Gastrocnemius medialis (tissue), 4 donors: ENCODE results near the gene KIF26B. TPM values are rescaled to one million over a fixed set of nuclear protein-coding genes. Genes with fewer than 3 reads are reported as not detected.

Source experiments
- ATAC-seq, 2 donors: fragments of 150-250 bp; one replicate each; pipeline ENCODE4 v1.9.1; 2016
- DNase-seq, 2 donors: peaks; one replicate each; pipeline ENCODE4 v3.0.0-alpha.2; 2019
- H3K27ac ChIP-seq, 4 donors: fragments of 200-600 bp; sonication (generic); 1 replicate in 1 of 4; 2 replicates in 3 of 4; pipeline ENCODE4 v1.5.1; 2016 to 2018; ENCODE audit warnings: mild to moderate bottlenecking in 2 of 4, moderate library complexity in 1 of 4
- H3K27me3 ChIP-seq, 3 donors: fragments of 200-600 bp; sonication (generic) in 2 of 3; 1 replicate in 1 of 3; 2 replicates in 2 of 3; pipeline versions ENCODE4 v1.5.1 to v1.6.0; 2016 to 2019; ENCODE audit warnings: mild to moderate bottlenecking in 1 of 3, moderate library complexity in 1 of 3
- H3K36me3 ChIP-seq, 2 donors: fragments of 200-600 bp; sonication (generic) in 1 of 2; one replicate each; pipeline ENCODE4 v1.5.1; 2017 to 2018
- H3K4me1 ChIP-seq, 2 donors: fragments of 200-600 bp; sonication (generic) in 1 of 2; one replicate each; pipeline ENCODE4 v1.5.1; 2016 to 2017; ENCODE audit warnings: mild to moderate bottlenecking in 2 of 2
- H3K4me3 ChIP-seq, 4 donors: fragments of 200-600 bp; sonication (generic) in 3 of 4; 1 replicate in 1 of 4; 2 replicates in 3 of 4; pipeline ENCODE4 v1.5.1; 2016 to 2019; ENCODE audit warnings: mild to moderate bottlenecking in 2 of 4
- H3K9me3 ChIP-seq, 3 donors: fragments of 200-600 bp; sonication (generic) in 2 of 3; 1 replicate in 1 of 3; 2 replicates in 2 of 3; pipeline ENCODE4 v1.5.1; 2016 to 2019
- POLR2A ChIP-seq, 2 donors: fragments of 450-650 bp; IDR thresholded peaks; one replicate each; pipeline ENCODE4 v1.6.1; 2017; ENCODE audit warnings: antibody characterized with exemption in 2 of 2, mild to moderate bottlenecking in 2 of 2, moderate library complexity in 2 of 2
- in situ Hi-C, 4 donors: fragments of 200-750 bp; cut with MboI; loops; one replicate each; pipeline versions ENCODE4 v1.15.0 to v1.8.0; 2017; ENCODE audit warnings: low sequenced_read_pairs in 4 of 4
- intact Hi-C: fragments of 100-400 bp; cut with DNase I; formaldehyde crosslinking; loops from one replicate; pipeline ENCODE4 v1.15.1; 2023; ENCODE audit warnings: low total_unique reads
- total RNA-seq, 4 donors: library from RNA; depleted of rRNA; stranded (reverse); fragments of >200 nt; gene quantifications; one replicate each; pipeline versions ENCODE4 v1.1.0 to v1.2.3, GENCODE V29; 2016
- TF ChIP-seq, protein P1 (sequence below), 5 experiments: fragments of 450-650 bp in 3 of 5; fragments of 200-600 bp in 2 of 5; sonication (generic) in 2 of 5; IDR thresholded peaks in 4 of 5; conservative IDR thresholded peaks in 1 of 5; 1 replicate in 4 of 5; 2 replicates in 1 of 5; pipeline ENCODE4 v1.5.1; 2016 to 2019; ENCODE audit warnings: antibody characterized with exemption in 5 of 5, mild to moderate bottlenecking in 3 of 5, moderate library complexity in 3 of 5

The KIF26B gene
- total RNA-seq, 4 donors from 2014 or later = 0.02 to 0.20 (median 0.10) TPM; not detected in 1

DNA sequence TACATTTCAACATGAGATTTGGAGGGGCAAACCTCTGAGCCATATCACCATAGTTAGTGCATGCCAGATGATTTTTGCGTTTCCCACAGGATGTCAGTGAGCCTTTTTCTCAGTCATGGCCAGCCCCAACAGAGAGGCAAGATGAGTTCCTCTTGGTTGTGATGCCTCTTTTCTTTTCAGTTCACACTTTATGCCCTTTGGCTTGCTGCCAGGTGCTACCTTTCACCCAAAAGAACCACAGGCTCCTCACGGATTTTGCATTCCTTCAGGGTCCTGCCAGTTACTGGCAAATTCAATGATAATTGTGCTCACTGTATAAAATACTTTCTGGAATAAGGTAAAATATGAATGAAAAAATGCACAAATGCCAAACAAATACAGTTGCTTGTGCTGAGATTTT lies 411.3 kb downstream of the KIF26B start:
- Histone ChIP-seq H3K27ac (no peak overlapping the region), H3K4me1 (no peaks in the 10 kb centered on the region), H3K9me3 (no peaks in the 10 kb centered on the region), H3K4me3 (no peak overlapping the region), H3K27me3 (no peaks in the 10 kb centered on the region), H3K36me3 (no peaks in the 10 kb centered on the region)
- DNase-seq (no peak), ATAC-seq (no peak)
- in situ Hi-C loops = no loop called here
- intact Hi-C loops = no loop called here
- TF ChIP-seq, protein P1, sequence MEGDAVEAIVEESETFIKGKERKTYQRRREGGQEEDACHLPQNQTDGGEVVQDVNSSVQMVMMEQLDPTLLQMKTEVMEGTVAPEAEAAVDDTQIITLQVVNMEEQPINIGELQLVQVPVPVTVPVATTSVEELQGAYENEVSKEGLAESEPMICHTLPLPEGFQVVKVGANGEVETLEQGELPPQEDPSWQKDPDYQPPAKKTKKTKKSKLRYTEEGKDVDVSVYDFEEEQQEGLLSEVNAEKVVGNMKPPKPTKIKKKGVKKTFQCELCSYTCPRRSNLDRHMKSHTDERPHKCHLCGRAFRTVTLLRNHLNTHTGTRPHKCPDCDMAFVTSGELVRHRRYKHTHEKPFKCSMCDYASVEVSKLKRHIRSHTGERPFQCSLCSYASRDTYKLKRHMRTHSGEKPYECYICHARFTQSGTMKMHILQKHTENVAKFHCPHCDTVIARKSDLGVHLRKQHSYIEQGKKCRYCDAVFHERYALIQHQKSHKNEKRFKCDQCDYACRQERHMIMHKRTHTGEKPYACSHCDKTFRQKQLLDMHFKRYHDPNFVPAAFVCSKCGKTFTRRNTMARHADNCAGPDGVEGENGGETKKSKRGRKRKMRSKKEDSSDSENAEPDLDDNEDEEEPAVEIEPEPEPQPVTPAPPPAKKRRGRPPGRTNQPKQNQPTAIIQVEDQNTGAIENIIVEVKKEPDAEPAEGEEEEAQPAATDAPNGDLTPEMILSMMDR (IDR thresholded peaks at IDR 0.05 in 4 of 5, conservative IDR thresholded peaks at IDR 0.05 in 1 of 5) = no peak
- TF ChIP-seq POLR2A (IDR thresholded peaks at IDR 0.05) = no peak

- DNase-seq (no peak), ATAC-seq (no peak)
- intact Hi-C loops = no loop called here
- in situ Hi-C loops = no loop called here
- Histone ChIP-seq H3K36me3 (no peaks in the 10 kb centered on the region), H3K27ac (no peak overlapping the region), H3K4me1 (no peaks in the 10 kb centered on the region), H3K4me3 (no peak overlapping the region), H3K27me3 (no peaks in the 10 kb centered on the region), H3K9me3 (no peaks in the 10 kb centered on the region)
- TF ChIP-seq, protein P1 (IDR thresholded peaks at IDR 0.05 in 4 of 5, conservative IDR thresholded peaks at IDR 0.05 in 1 of 5) = no peak
- no peak for TF ChIP-seq POLR2A (IDR thresholded peaks at IDR 0.05)
Measured at GRCh38 chr1:245566952-245567351, 412.2 kb downstream of the KIF26B start.

DNA sequence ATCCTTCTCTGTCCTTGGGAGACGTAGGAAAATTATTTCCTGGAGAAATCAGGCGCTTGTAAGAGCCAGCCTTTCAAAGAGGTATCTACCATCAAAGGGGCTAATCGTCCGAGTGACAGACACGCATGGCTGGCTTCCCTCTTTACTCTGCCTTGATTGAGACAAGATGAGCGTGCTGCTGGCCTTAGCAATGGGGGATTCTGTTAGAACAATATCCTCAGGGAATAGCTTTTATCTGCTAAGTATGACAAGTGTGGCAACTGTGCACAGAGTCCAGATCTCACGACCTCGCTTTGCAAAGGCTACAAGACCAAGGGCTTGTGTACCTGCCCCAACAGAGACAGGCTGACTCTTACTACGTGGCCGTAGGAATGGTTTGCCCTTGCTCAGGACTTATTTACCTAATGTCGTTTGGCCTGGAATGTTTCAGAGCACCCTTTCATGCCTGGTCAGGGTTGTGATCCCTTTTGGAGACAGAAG lies 417.1 kb downstream of the KIF26B start:
- in situ Hi-C loops = no loop called here
- ATAC-seq = no peak

GRCh38 chr1:245572709-245573108 lies 417.9 kb downstream of the KIF26B start:
- Histone ChIP-seq H3K36me3 (no peaks in the 10 kb centered on the region), H3K27me3 (no peaks in the 10 kb centered on the region), H3K4me3 (no peak overlapping the region), H3K4me1 (no peaks in the 10 kb centered on the region), H3K9me3 (no peaks in the 10 kb centered on the region), H3K27ac (no peak overlapping the region)
- ATAC-seq (no peak), DNase-seq (no peak)
- TF ChIP-seq, protein P1 (IDR thresholded peaks at IDR 0.05 in 4 of 5, conservative IDR thresholded peaks at IDR 0.05 in 1 of 5) = no peak
- TF ChIP-seq POLR2A (IDR thresholded peaks at IDR 0.05) = no peak
- intact Hi-C loops (no loop called here), in situ Hi-C loops (no loop called here)

More for the DNA sequence above, 417.1 kb downstream of the KIF26B start:
- no peak overlapping the region for H3K4me3 ChIP-seq
- no peak overlapping the region for H3K27ac ChIP-seq
- no peaks in the 10 kb centered on the region for H3K9me3 ChIP-seq
- intact Hi-C loops = no loop called here
- DNase-seq = no peak
- H3K36me3 ChIP-seq = no peaks in the 10 kb centered on the region
- no peaks in the 10 kb centered on the region for H3K27me3 ChIP-seq
- TF ChIP-seq, protein P1 (IDR thresholded peaks at IDR 0.05 in 4 of 5, conservative IDR thresholded peaks at IDR 0.05 in 1 of 5) = no peak
- TF ChIP-seq POLR2A (IDR thresholded peaks at IDR 0.05) = no peak
- no peaks in the 10 kb centered on the region for H3K4me1 ChIP-seq

DNA sequence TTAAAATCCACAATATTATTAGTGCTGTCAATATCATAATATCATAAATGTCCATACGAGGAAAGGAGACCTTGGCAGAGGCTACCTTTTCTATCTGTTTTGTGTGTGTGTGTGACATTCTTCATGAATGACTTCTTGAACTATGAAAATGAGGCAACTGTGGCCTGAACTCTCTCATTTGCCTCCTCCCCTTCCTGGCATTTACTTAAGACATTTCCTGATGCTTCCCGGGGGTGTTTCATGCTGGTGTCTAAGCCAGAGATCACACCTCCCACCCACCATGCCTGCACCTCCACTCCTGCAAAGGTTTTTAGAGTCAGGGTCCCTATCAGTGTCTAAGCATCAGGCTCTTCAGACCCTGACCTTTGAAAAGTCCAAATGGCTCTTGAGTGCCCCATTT lies 420.9 kb downstream of the KIF26B start:
- in situ Hi-C loops = no loop called here
- Histone ChIP-seq H3K36me3 (no peaks in the 10 kb centered on the region), H3K27me3 (no peaks in the 10 kb centered on the region), H3K4me3 (no peak overlapping the region), H3K9me3 (no peaks in the 10 kb centered on the region), H3K4me1 (no peaks in the 10 kb centered on the region), H3K27ac (no peak overlapping the region)
- no peak for TF ChIP-seq POLR2A (IDR thresholded peaks at IDR 0.05)
- intact Hi-C loops = no loop called here
- ATAC-seq (no peak), DNase-seq (no peak)
